ENCODE measurements around the gene SLC25A13. TPM values are rescaled to one million over a fixed set of nuclear protein-coding genes. Genes with fewer than 3 reads are reported as not detected.

The SLC25A13 gene
- total RNA-seq, 1 experiment from 2014 or later = 71.7 TPM

GRCh38 chr7:96312502-96312901 is 9.4 kb downstream of the SLC25A13 start:
- no CpG with 5 or more reads among the region's 4 CpGs for WGBS (ENCODE audit: extremely low coverage, insufficient read length, low lambda C conversion rate)
- H4K20me1 ChIP-seq (ENCODE audit: control insufficient read depth, insufficient read depth, insufficient read length) = no peaks in the 10 kb centered on the region

More at GRCh38 chr7:96312502-96312901, 9.4 kb downstream of the SLC25A13 start:
- no peak overlapping the region for H3K23ac ChIP-seq (ENCODE audit: insufficient read length, low read depth, low read length)
- H2BK5ac ChIP-seq (ENCODE audit: insufficient read length, low read length) = no peak overlapping the region
- H4K5ac ChIP-seq (ENCODE audit: insufficient read length, low read depth, low read length) = no peak overlapping the region
- H3K27me3 Mint-ChIP-seq (ENCODE audit: low read depth) = no peaks in the 10 kb centered on the region
- H3K4me2 ChIP-seq (ENCODE audit: insufficient read depth, insufficient read length, low read length) = no peak overlapping the region
- H3K4ac ChIP-seq (ENCODE audit: low read depth, low read length) = no peak overlapping the region
- H3K9me3 ChIP-seq (ENCODE audit: control insufficient read depth, low read depth, low read length) = no peaks in the 10 kb centered on the region
- H2AFZ ChIP-seq (ENCODE audit: low read length) = no peak overlapping the region
- no peak overlapping the region for H2BK20ac ChIP-seq (ENCODE audit: low read depth, low read length, poor library complexity, severe bottlenecking)
- TF ChIP-seq, protein P1, sequence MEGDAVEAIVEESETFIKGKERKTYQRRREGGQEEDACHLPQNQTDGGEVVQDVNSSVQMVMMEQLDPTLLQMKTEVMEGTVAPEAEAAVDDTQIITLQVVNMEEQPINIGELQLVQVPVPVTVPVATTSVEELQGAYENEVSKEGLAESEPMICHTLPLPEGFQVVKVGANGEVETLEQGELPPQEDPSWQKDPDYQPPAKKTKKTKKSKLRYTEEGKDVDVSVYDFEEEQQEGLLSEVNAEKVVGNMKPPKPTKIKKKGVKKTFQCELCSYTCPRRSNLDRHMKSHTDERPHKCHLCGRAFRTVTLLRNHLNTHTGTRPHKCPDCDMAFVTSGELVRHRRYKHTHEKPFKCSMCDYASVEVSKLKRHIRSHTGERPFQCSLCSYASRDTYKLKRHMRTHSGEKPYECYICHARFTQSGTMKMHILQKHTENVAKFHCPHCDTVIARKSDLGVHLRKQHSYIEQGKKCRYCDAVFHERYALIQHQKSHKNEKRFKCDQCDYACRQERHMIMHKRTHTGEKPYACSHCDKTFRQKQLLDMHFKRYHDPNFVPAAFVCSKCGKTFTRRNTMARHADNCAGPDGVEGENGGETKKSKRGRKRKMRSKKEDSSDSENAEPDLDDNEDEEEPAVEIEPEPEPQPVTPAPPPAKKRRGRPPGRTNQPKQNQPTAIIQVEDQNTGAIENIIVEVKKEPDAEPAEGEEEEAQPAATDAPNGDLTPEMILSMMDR (conservative IDR thresholded peaks at IDR 0.05) = no peak
- H3K27ac ChIP-seq (ENCODE audit: insufficient read length, low read depth, low read length) = no peak overlapping the region
- DNase-seq = no peak
- H3K9ac ChIP-seq (ENCODE audit: extremely low read depth, insufficient read length, low read length) = no peak overlapping the region
- peaks cover 7% of the 10 kb centered on the region; the same call in 1 of the 2 replicates for H3K79me2 ChIP-seq (ENCODE audit: insufficient read depth, low read length)
- no peak overlapping the region for H3T11ph ChIP-seq (ENCODE audit: low read length)
- no peak overlapping the region for H4K91ac ChIP-seq (ENCODE audit: insufficient read length, low read depth, low read length)
- peaks cover 13% of the 10 kb centered on the region; the same call in 1 of the 2 replicates for H3K4me1 ChIP-seq (ENCODE audit: insufficient read depth, low read length)
- no peak overlapping the region for H3K56ac ChIP-seq (ENCODE audit: insufficient read length, low read depth, low read length)
- H2BK120ac ChIP-seq (ENCODE audit: low read depth, low read length, poor library complexity, severe bottlenecking) = no peak overlapping the region
- H3K4me3 Mint-ChIP-seq = no peak overlapping the region
- H3K18ac ChIP-seq (ENCODE audit: insufficient read length, low read depth, low read length) = no peak overlapping the region
- H3K36me3 Mint-ChIP-seq (ENCODE audit: insufficient read depth in 1 of 3, low read depth in 3 of 3) = peaks cover 2 to 5% (median 5%) of the 10 kb centered on the region in 3 experiments; a peak in 3 of 7 replicates
- H3K27me3 ChIP-seq (ENCODE audit: insufficient read depth, low read length) = no peaks in the 10 kb centered on the region
- no peak overlapping the region for H2AK5ac ChIP-seq (ENCODE audit: insufficient read length, low read length)
- peaks cover 48 to 54% of the 10 kb centered on the region in 2 experiments for H3K4me1 Mint-ChIP-seq
- H2BK12ac ChIP-seq (ENCODE audit: insufficient read length, low read depth, low read length) = no peak overlapping the region
- no peaks in the 10 kb centered on the region for H3K23me2 ChIP-seq (ENCODE audit: insufficient read length, low read depth, low read length, poor library complexity, severe bottlenecking)
- H2BK15ac ChIP-seq (ENCODE audit: low read depth, low read length) = no peak overlapping the region
- no peaks in the 10 kb centered on the region for H3K9me3 Mint-ChIP-seq
- H3K27ac Mint-ChIP-seq = no peak overlapping the region
- no peak overlapping the region for H3K14ac ChIP-seq (ENCODE audit: insufficient read depth, low read length)
- no peaks in the 10 kb centered on the region for H3K79me1 ChIP-seq (ENCODE audit: insufficient read depth, low read depth, low read length, poor library complexity, severe bottlenecking)
- no peak overlapping the region for H4K8ac ChIP-seq (replicated peaks; ENCODE audit: insufficient read length, low read depth, low read length)

All from H9 (cell line).